CD4-positive, alpha-beta T cell treated with Interferon gamma for 1 hour (primary cell): Measurements from ENCODE around the gene FNDC3B.
"Not testable (repeated sequence)": the region's sequence is repeated elsewhere in the genome, so short reads cannot be mapped to it uniquely, and the experiment has no call there.

ENCODE experiments used
- DNase-seq: peaks from one replicate; pipeline ENCODE4 v3.0.0-alpha.2; 2020

The FNDC3B gene

DNA sequence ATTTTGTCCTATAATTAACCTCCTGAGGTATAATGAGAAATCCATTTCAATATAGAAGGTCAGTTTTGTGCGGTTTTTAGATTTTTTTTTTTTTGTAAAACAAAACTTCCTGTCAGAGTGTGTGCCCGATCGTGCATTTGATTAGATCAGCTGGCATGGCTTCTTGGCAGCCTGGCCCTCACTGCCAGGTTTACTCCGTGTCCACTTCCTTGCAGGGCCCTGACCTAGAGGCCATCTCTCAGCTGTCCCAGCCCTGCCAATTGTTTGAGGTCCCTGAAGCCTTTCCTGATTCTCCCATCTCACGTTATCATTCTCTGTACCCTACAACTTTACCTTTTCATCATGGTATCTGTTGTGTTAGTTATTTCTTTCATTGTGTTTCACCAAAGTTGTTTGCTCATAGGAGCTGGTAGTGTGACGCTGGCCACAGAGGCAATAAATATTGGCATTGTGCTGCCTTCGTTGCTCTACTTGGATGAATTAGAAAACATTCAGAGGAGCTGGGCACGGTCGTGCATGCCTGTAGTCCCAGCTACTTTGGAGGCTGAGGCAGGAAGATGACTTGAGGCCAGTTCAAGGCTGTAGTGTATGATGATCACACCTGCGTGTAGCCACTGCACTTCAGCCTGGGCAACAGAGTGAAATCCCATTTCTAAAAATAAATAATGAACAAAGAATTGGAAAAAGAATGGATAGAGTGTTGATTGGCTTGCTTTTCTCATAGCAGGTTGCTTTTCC lies 206.9 kb downstream of the FNDC3B start:
- no peak for DNase-seq

DNA sequence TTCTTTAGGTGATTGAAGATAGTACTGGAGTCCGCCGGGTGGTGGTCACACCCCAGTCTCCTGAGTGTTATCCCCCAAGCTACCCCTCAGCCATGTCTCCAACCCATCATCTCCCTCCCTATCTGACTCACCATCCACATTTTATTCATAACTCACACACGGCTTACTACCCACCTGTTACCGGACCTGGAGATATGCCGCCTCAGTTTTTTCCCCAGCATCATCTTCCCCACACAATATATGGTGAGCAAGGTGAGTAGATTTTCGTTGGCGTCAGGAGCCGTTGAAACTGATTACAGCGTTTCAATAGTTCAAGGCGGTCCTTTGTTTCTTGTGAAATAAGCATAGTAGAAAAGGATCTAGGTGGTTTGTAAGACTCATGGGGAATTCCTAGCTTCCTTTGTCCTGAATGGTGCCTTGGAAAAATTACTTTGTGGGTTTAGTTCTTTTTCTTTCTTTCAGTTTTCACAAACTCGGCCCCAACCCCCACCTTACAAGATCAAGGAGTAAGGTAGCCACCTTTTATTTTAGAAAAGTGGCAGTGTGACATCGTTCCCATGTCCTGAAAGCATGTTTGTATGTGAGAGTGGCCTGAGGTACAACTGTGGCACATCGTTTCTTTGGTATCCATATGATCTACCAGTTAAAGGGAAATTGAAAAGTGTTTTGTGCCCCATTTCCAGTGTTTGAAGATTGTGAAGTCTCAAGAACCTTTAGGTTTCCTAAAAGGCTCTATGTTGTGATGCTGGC lies 208.3 kb downstream of the FNDC3B start:
- no peak for DNase-seq

DNA sequence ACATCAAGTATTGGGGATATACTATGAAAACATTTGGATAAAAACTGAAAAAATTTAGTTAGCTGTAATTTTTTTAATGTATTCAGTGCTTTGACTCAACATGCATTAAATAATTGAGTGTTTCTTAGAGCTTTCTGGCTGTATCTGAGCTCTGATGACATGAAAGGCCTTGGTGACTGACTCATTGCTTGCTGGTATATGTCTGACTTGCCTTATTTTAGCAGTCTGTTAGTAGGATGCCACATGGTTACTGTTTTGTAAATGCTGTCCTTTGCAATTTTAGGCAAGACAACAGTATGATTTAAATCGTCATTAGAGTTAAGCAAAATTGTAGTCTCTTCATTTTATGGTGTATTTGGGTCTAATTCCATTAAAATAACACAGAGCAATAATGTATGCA lies 209.7 kb downstream of the FNDC3B start:
- DNase-seq, result no peak

DNA sequence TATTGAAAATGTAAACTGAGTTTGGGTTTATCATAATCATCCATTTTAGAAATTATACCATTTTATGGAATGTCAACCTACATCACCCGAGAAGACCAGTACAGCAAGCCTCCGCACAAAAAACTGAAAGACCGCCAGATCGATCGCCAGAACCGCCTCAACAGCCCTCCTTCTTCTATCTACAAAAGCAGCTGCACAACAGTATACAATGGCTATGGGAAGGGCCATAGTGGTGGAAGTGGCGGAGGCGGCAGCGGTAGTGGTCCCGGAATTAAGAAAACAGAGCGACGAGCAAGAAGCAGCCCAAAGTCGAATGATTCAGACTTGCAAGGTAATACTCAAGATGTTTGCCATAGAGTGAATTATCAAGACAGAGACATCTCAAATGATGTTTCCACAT lies 211.8 kb downstream of the FNDC3B start:
- no peak for DNase-seq

DNA sequence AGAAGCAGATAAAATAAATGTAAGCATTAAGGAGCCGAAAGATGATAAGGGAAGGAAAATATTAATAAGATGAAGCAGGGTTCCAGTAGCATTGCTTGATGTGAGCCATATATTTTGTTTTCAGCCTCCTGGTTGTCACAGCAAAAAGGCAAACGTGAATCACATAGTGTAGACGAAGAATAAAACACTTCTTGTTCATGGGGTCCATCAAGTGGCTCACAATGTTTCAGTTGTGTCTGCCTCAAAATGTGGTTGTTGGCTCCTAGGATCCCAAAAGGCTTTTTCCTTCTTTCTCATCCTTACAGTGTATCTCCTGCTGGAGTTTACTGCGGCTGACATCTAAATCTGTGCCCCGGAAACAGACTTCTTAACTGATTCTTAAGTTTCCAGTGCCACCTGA lies 213.8 kb downstream of the FNDC3B start:
- DNase-seq, result no peak

GRCh38 chr3:172254542-172254941 lies 215.2 kb downstream of the FNDC3B start:
- no peak for DNase-seq

- DNase-seq, result not testable (repeated sequence)
Observed at GRCh38 chr3:172255321-172255720, 215.9 kb downstream of the FNDC3B start.

DNA sequence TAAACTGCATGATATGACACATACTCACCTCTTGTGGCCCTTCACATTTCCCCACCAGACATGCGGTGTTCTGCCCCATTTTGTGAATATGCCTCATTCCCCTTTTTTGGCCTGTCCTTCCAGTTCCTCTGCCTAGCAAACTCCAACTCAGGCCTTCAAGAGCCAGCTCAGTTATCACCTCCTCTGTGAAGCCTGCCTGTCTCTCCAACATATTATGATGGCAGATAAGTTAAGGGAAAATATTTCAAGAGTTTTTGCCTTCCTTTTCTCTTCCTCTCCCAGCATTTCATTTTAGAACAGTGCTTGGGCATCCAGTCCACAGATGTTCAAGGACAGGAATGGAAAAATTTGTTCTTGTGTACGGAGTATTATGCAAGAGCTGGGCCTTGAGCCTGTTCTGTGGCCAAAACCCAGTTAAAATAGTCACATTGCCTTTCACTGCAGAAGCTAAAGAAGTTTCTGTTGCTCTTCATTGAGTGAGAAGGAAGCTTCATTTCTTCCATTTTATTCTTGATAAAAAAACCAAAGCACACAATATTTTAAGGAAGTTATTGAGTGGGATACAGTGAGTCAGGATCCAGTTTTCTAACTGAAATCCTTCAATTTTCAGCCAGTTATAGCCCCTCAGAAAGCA lies 216.8 kb downstream of the FNDC3B start:
- DNase-seq, result no peak

GRCh38 chr3:172257648-172258400 lies 218.4 kb downstream of the FNDC3B start:
- DNase-seq, result no peak

GRCh38 chr3:172258624-172259023 lies 219.2 kb downstream of the FNDC3B start:
- no peak for DNase-seq

GRCh38 chr3:172259111-172259541 lies 219.7 kb downstream of the FNDC3B start:
- no peak for DNase-seq

- DNase-seq, result no peak
Observed at GRCh38 chr3:172259726-172260248, 220.4 kb downstream of the FNDC3B start.

- no peak for DNase-seq
Observed at GRCh38 chr3:172260381-172260780, 221.0 kb downstream of the FNDC3B start.

- DNase-seq, result no peak
Observed at GRCh38 chr3:172261054-172261453, 221.7 kb downstream of the FNDC3B start.

DNA sequence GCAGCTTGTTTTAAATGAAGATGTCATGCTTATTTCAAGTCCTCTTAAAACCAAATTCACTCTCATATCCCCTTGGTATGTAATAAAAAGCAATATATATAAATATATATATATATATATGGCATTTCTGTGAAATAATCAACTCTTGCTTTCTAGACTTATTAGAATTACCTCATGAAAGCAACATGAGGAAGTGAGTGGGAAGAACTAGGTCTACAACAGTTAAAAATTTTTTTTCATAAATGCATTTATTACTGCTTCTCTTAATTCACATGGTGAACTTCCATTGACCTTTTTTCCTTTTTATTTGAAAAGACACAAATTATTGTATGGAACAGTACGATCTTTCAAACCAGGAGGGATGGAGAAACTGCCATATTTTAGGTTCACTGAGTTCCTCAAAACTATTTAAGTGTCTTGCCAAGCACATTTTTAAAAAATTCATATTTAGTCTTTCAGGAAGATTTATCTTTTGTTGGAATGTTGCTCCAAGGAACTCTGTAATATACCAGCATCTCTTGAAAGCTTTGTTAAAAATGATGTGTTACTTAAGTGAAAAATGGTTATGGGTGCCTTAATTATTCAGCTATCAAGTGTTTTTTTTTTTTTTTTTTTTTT lies 223.7 kb downstream of the FNDC3B start:
- DNase-seq, result no peak

- no peak for DNase-seq
Observed at GRCh38 chr3:172263781-172264486, 224.6 kb downstream of the FNDC3B start.

- no peak for DNase-seq
Observed at GRCh38 chr3:172266103-172266502, 226.7 kb downstream of the FNDC3B start.

GRCh38 chr3:172268425-172268824 lies 229.0 kb downstream of the FNDC3B start:
- DNase-seq, result no peak

GRCh38 chr3:172268868-172269267 lies 229.5 kb downstream of the FNDC3B start:
- no peak for DNase-seq

- DNase-seq, result no peak
Observed at GRCh38 chr3:172270557-172271166, 231.3 kb downstream of the FNDC3B start.

GRCh38 chr3:172271386-172271976 lies 232.1 kb downstream of the FNDC3B start:
- no peak for DNase-seq
